Panc1 (cell line): Measurements from ENCODE around the gene MAP7. TPM values are rescaled to one million over a fixed set of nuclear protein-coding genes. Genes with fewer than 3 reads are reported as not detected.

ENCODE experiments used
- ATAC-seq: fragments of 200-7000 bp; cut with Tn5 transposase; 2 replicates; pipeline ENCODE4 v1.9.1; 2020; ENCODE audit warnings: mild to moderate bottlenecking, moderate library complexity
- BruUV-seq: library from RNA; stranded (reverse); fragments of 400-500 nt; replicated peaks from 2 replicates; lab custom pipeline; 2021; lab: Mats Ljungman, UMichigan
- CTCF ChIA-PET: fragments of 300-600 bp; sonication (Branson Sonifier 250); formaldehyde crosslinking; loops from one replicate; lab custom pipeline; 2022; ENCODE audit warnings: antibody characterized with exemption; lab: Charles Lee
- POLR2A ChIA-PET: fragments of 300-600 bp; sonication (Branson Sonifier 250); formaldehyde crosslinking; loops from one replicate; lab custom pipeline; 2022; ENCODE audit warnings: antibody characterized with exemption; lab: Charles Lee
- DNase-seq: peaks from one replicate; pipeline ENCODE4 v3.0.0-alpha.2; 2010; ENCODE audit warnings: low read depth, low spot score
- H3K27ac ChIP-seq: 2 replicates; pipeline ENCODE4 v1.5.1; 2011; ENCODE audit warnings: mild to moderate bottlenecking, low read length, inconsistent platforms
- H3K27me3 ChIP-seq: fragments of 200-500 bp; sonication (Bioruptor generic); 2 replicates; pipeline ENCODE4 v1.6.0; 2014; ENCODE audit warnings: low read length, inconsistent platforms; ENCODE audit not compliant: control insufficient read depth, insufficient read depth
- H3K36me3 ChIP-seq: fragments of 200-500 bp; sonication (Bioruptor generic); 2 replicates; pipeline ENCODE4 v1.5.1; 2014; ENCODE audit warnings: inconsistent platforms, mild to moderate bottlenecking, low read length, moderate library complexity; ENCODE audit not compliant: control insufficient read depth, insufficient read depth
- H3K4me1 ChIP-seq: 2 replicates; pipeline ENCODE4 v1.5.1; 2011; ENCODE audit warnings: inconsistent platforms, mild to moderate bottlenecking, low read length, moderate library complexity; ENCODE audit not compliant: control insufficient read depth, insufficient read depth
- H3K4me3 ChIP-seq, 2 experiments: 2 replicates each; pipeline ENCODE4 v1.5.1; 2011 to 2012; ENCODE audit warnings: low read depth in 2 of 2, low read length in 2 of 2, mild to moderate bottlenecking in 2 of 2, inconsistent platforms in 1 of 2, moderate library complexity in 1 of 2
- H3K9me3 ChIP-seq: fragments of 200-500 bp; sonication (Bioruptor generic); 2 replicates; pipeline ENCODE4 v1.5.1; 2014; ENCODE audit warnings: low read depth, mild to moderate bottlenecking, inconsistent platforms, low read length, moderate library complexity; ENCODE audit not compliant: control insufficient read depth, insufficient read depth
- CTCF ChIP-seq: fragments of 450-650 bp; IDR thresholded peaks from 2 replicates; pipeline ENCODE4 v1.5.1; 2017; ENCODE audit warnings: mild to moderate bottlenecking
- POLR2AphosphoS5 ChIP-seq: IDR thresholded peaks from 2 replicates; pipeline ENCODE4 v1.6.1; 2012; ENCODE audit warnings: mild to moderate bottlenecking, low read depth, low read length, moderate library complexity
- REST ChIP-seq, 2 experiments: IDR thresholded peaks; 2 replicates each; pipeline ENCODE4 v1.6.1; 2011 to 2012; ENCODE audit warnings: low read depth in 2 of 2, control low read depth in 1 of 2, low read length in 1 of 2, mild to moderate bottlenecking in 1 of 2, moderate library complexity in 1 of 2; ENCODE audit not compliant: insufficient read depth in 1 of 2
- SIN3A ChIP-seq: IDR thresholded peaks from 2 replicates; pipeline ENCODE4 v1.6.1; 2012; ENCODE audit warnings: low read depth, mild to moderate bottlenecking, low read length, moderate library complexity, borderline replicate concordance; ENCODE audit not compliant: insufficient read depth
- TCF7L2 ChIP-seq: IDR thresholded peaks from 2 replicates; pipeline ENCODE4 v1.6.1; 2011; ENCODE audit warnings: mild to moderate bottlenecking, low read depth, low read length, inconsistent platforms
- in situ Hi-C: cut with HindIII; loops from 2 replicates; pipeline ENCODE4 v1.10.0; 2016; ENCODE audit warnings: low sequenced_read_pairs, low pct_unique_long_range_greater_than_20kb
- intact Hi-C: fragments of 100-400 bp; cut with micrococcal nuclease; formaldehyde crosslinking; loops from one replicate; pipeline ENCODE4 v1.10.0; 2022; ENCODE audit not compliant: unreplicated experiment
- total RNA-seq: library from RNA; stranded (reverse); gene quantifications from one replicate; pipeline ENCODE4 v1.2.1, GENCODE V29; 2021; ENCODE audit not compliant: unreplicated experiment

The MAP7 gene
- total RNA-seq, 1 experiment from 2014 or later: 1.8 TPM

GRCh38 chr6:136411025-136411325 is 139.2 kb downstream of the MAP7 start:
- Histone ChIP-seq H3K27ac (no peak overlapping the region), H3K27me3 (no peaks in the 10 kb centered on the region), H3K9me3 (no peaks in the 10 kb centered on the region), H3K4me1 (no peaks in the 10 kb centered on the region), H3K36me3 (no peaks in the 10 kb centered on the region), H3K4me3 (no peak overlapping the region)
- ChIA-PET CTCF (no interaction called here), POLR2A (no interaction called here)
- TF ChIP-seq POLR2AphosphoS5: no peak
- TF ChIP-seq CTCF: no peak
- no peak for TF ChIP-seq REST (IDR thresholded peaks at IDR 0.05; ENCODE audit: insufficient read depth in 1 of 2, low read depth in 2 of 2, low read length in 1 of 2)
- TF ChIP-seq TCF7L2: no peak
- TF ChIP-seq SIN3A: no peak
- DNase-seq (no peak), ATAC-seq (no peak)
- in situ Hi-C loops: no loop called here
- no TSS peak for BruUV-seq
- intact Hi-C loops: no loop called here

GRCh38 chr6:136410201-136411024 is 139.8 kb downstream of the MAP7 start:
- Histone ChIP-seq H3K27ac (no peak overlapping the region), H3K36me3 (no peaks in the 10 kb centered on the region), H3K9me3 (no peaks in the 10 kb centered on the region), H3K4me3 (no peak overlapping the region), H3K4me1 (no peaks in the 10 kb centered on the region), H3K27me3 (no peaks in the 10 kb centered on the region)
- POLR2A ChIA-PET: no interaction called here
- TF ChIP-seq CTCF: no peak
- no peak for TF ChIP-seq SIN3A
- no peak for TF ChIP-seq POLR2AphosphoS5
- no peak for TF ChIP-seq TCF7L2
- no peak for TF ChIP-seq REST (IDR thresholded peaks at IDR 0.05; ENCODE audit: insufficient read depth in 1 of 2, low read depth in 2 of 2, low read length in 1 of 2)
- CTCF ChIA-PET: no interaction called here
- BruUV-seq: no TSS peak
- no peak for ATAC-seq
- in situ Hi-C loops (no loop called here), intact Hi-C loops (no loop called here)
- DNase-seq: no peak
